Osteocyte (in vitro differentiated cells): ENCODE data around the gene SGPL1. TPM values are rescaled to one million over a fixed set of nuclear protein-coding genes. Genes with fewer than 3 reads are reported as not detected.

Source experiments
- DNase-seq: peaks from one replicate; pipeline ENCODE4 v3.0.0; 2021; ENCODE audit warnings: mixed read lengths; ENCODE audit not compliant: unreplicated experiment; ENCODE audit errors: extremely low spot score
- H3K27ac Mint-ChIP-seq: one replicate; pipeline ENCODE4 v1.8.0; 2021; ENCODE audit warnings: mild to moderate bottlenecking, mixed read lengths; ENCODE audit not compliant: unreplicated experiment
- H3K27me3 Mint-ChIP-seq: one replicate; pipeline ENCODE4 v1.8.0; 2021; ENCODE audit warnings: mixed read lengths; ENCODE audit not compliant: unreplicated experiment
- H3K36me3 Mint-ChIP-seq: one replicate; pipeline ENCODE4 v1.8.0; 2021; ENCODE audit warnings: mixed read lengths; ENCODE audit not compliant: unreplicated experiment
- H3K4me1 Mint-ChIP-seq: one replicate; pipeline ENCODE4 v1.8.0; 2021; ENCODE audit warnings: mixed read lengths; ENCODE audit not compliant: unreplicated experiment
- H3K4me3 Mint-ChIP-seq: one replicate; pipeline ENCODE4 v1.8.0; 2021; ENCODE audit warnings: mild to moderate bottlenecking, moderate library complexity, mixed read lengths; ENCODE audit not compliant: unreplicated experiment
- H3K9me3 Mint-ChIP-seq: one replicate; pipeline ENCODE4 v1.8.0; 2021; ENCODE audit warnings: mixed read lengths; ENCODE audit not compliant: unreplicated experiment
- CTCF ChIP-seq: fragments of 200-600 bp; sonication (generic); IDR thresholded peaks from 2 replicates; pipeline ENCODE4 v1.5.0; 2021; ENCODE audit warnings: antibody characterized with exemption, mild to moderate bottlenecking, moderate library complexity
- total RNA-seq: library from RNA; stranded (reverse); gene quantifications from 2 replicates; pipeline ENCODE4 v1.2.1, GENCODE V29; 2021

The SGPL1 gene
- total RNA-seq, 1 donor from 2014 or later, result 58.1 TPM

DNA sequence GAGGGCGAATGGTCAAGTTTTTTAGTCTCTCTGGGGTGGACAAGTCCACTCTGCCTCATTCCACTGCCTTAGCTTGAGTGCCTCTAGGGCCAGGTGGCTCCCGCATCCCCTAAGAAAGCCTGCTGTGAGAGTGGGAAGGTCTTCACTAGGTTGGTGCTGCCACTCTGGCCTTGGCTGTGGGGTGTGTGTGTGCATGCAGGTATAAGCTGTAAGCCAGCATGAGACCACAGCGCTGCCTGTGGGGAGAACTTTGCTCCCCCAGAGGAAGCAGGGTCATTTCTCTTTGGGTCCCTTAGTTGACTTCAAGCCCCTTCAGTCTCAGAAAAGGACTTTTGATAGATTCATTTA is 98.1 kb downstream of the SGPL1 start:
- no peak overlapping the region for H3K27ac Mint-ChIP-seq
- H3K27me3 Mint-ChIP-seq, result peaks cover 53% of the 10 kb centered on the region
- no peaks in the 10 kb centered on the region for H3K36me3 Mint-ChIP-seq
- DNase-seq, result no peak
- no peaks in the 10 kb centered on the region for H3K9me3 Mint-ChIP-seq
- no peak for TF ChIP-seq CTCF
- no peaks in the 10 kb centered on the region for H3K4me1 Mint-ChIP-seq
- no peak overlapping the region for H3K4me3 Mint-ChIP-seq

GRCh38 chr10:70914316-70914864 is 98.6 kb downstream of the SGPL1 start:
- no peak for TF ChIP-seq CTCF
- H3K27ac Mint-ChIP-seq, result no peak overlapping the region
- no peaks in the 10 kb centered on the region for H3K9me3 Mint-ChIP-seq
- DNase-seq, result no peak
- H3K27me3 Mint-ChIP-seq, result peaks cover 49% of the 10 kb centered on the region
- no peaks in the 10 kb centered on the region for H3K4me1 Mint-ChIP-seq
- H3K4me3 Mint-ChIP-seq, result no peak overlapping the region
- H3K36me3 Mint-ChIP-seq, result no peaks in the 10 kb centered on the region

GRCh38 chr10:70915206-70915605 is 99.5 kb downstream of the SGPL1 start:
- no peak for DNase-seq
- H3K4me1 Mint-ChIP-seq, result no peaks in the 10 kb centered on the region
- peaks cover 48% of the 10 kb centered on the region for H3K27me3 Mint-ChIP-seq
- H3K4me3 Mint-ChIP-seq, result no peak overlapping the region
- no peak for TF ChIP-seq CTCF
- H3K36me3 Mint-ChIP-seq, result no peaks in the 10 kb centered on the region
- no peak overlapping the region for H3K27ac Mint-ChIP-seq
- no peaks in the 10 kb centered on the region for H3K9me3 Mint-ChIP-seq

- Mint-ChIP-seq H3K36me3 (no peaks in the 10 kb centered on the region), H3K9me3 (no peaks in the 10 kb centered on the region), H3K27ac (no peak overlapping the region), H3K4me3 (no peak overlapping the region), H3K4me1 (no peaks in the 10 kb centered on the region), H3K27me3 (peaks cover 48% of the 10 kb centered on the region)
- TF ChIP-seq CTCF, result no peak
- no peak for DNase-seq
Observed at GRCh38 chr10:70915806-70916205, 100.1 kb downstream of the SGPL1 start.

DNA sequence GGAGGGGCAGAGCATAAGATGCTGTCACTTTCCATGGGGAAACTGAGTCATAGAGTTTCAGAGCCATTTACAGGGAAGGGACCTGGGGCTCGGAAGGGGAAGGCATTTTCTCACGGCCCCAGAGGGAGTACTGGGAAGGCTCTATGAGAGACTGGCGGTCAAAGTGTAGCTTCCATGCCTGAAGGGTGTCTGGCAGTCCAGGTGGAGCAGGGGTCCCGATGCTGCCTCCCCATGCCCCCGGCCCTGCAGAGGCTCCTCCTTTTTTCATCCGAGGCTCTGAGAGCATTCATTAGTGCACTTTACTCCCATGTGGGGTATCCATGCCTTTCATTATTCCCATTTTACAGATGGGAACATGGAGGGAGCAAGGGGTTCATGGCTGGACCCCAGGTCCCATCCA is 100.5 kb downstream of the SGPL1 start:
- H3K36me3 Mint-ChIP-seq, result no peaks in the 10 kb centered on the region
- H3K4me1 Mint-ChIP-seq, result no peaks in the 10 kb centered on the region
- H3K4me3 Mint-ChIP-seq, result no peak overlapping the region
- H3K27ac Mint-ChIP-seq, result no peak overlapping the region
- no peaks in the 10 kb centered on the region for H3K9me3 Mint-ChIP-seq
- TF ChIP-seq CTCF, result no peak
- H3K27me3 Mint-ChIP-seq, result peaks cover 52% of the 10 kb centered on the region
- no peak for DNase-seq
